Suprapubic skin (tissue), 4 donors: Measurements from ENCODE around the gene HS3ST6.
"Not testable (repeated sequence)": the region's sequence is repeated elsewhere in the genome, so short reads cannot be mapped to it uniquely, and the experiment has no call there.

ENCODE experiments used
- CTCF ChIP-seq, 2 donors: fragments of 200-600 bp in 1 of 2; fragments of 450-650 bp in 1 of 2; sonication (generic) in 1 of 2; IDR thresholded peaks; one replicate each; pipeline ENCODE4 v1.5.1; 2016 to 2019; ENCODE audit warnings: antibody characterized with exemption in 2 of 2, mild to moderate bottlenecking in 1 of 2, moderate library complexity in 1 of 2
- EP300 ChIP-seq: sonication (generic); formaldehyde crosslinking; IDR thresholded peaks from one replicate; pipeline ENCODE4 v1.6.1; 2017; ENCODE audit warnings: antibody characterized with exemption
- POLR2A ChIP-seq, 2 donors: fragments of 450-650 bp; IDR thresholded peaks; one replicate each; pipeline ENCODE4 v1.6.1; 2017; ENCODE audit warnings: antibody characterized with exemption in 2 of 2, mild to moderate bottlenecking in 2 of 2, moderate library complexity in 2 of 2
- POLR2AphosphoS5 ChIP-seq, 3 donors: sonication (generic); formaldehyde crosslinking; IDR thresholded peaks; one replicate each; pipeline ENCODE4 v1.6.1; 2017; ENCODE audit warnings: antibody characterized with exemption in 3 of 3

- not testable (repeated sequence) for TF ChIP-seq CTCF (IDR thresholded peaks at IDR 0.05); POLR2AphosphoS5 (IDR thresholded peaks at IDR 0.05); EP300; POLR2A (IDR thresholded peaks at IDR 0.05)
Observed at GRCh38 chr16:1962161-1963153, 44.2 kb upstream of the HS3ST6 start.
